RWPE1 (cell line): ENCODE data around the gene GABRQ.

Experiments
- CTCF ChIA-PET: fragments of 350-600 bp; sonication (Branson Sonifier 250); formaldehyde crosslinking; extraction: SDS; loops from one replicate; lab custom pipeline; 2021; lab: Yijun Ruan, JAX
- POLR2A ChIA-PET: fragments of 400-600 bp; formaldehyde crosslinking; extraction: SDS; loops from one replicate; lab custom pipeline; 2020; ENCODE audit warnings: antibody characterized with exemption; ENCODE audit not compliant: low non-redundant PET; lab: Yijun Ruan, JAX
- DNase-seq: peaks from one replicate; pipeline ENCODE4 v3.0.0; 2012; ENCODE audit warnings: low spot score
- H3K27ac ChIP-seq: fragments of 450-650 bp; 2 replicates; pipeline ENCODE4 v1.5.1; 2017
- TF ChIP-seq, protein P1 (sequence below): fragments of 450-650 bp; conservative IDR thresholded peaks from 2 replicates; pipeline ENCODE4 v1.5.1; 2017; ENCODE audit warnings: low read depth, mild to moderate bottlenecking

GABRQ gene

DNA sequence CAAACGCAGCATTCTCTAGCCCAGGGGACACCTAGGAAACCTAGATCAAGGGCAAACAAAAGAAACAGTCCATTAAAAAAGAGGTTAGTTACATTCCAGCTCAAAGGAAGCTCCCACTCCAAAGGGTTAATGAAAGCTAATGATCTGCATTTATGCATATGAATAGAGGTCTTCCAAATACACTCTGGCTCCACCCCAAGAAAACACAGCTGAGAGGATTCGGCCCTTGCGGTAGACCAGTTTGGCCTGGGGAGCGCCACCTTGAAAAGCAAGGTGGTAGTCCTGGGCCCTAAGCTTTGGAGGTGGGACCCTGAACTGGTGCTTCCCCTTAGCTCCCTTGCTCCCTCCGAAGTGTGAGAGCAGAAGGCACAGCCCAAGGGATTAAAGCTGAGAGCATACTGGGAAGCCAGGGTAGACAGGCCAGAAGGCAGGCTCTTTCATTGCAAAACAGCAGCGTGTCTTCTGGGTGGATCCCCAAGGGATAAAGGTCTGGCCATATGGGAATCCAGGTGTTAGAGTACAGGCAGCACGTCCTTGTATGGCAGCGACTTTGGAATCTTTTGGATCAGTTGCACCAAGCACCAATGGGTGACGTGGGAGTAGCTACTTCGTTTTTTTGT is 3.7 kb downstream of the GABRQ start:
- CTCF ChIA-PET, result interaction anchor here (0.6 to 1.7 kb wide), 2 partner anchors 9 to 181 kb away, joined by 3 to 5 read pairs; no protein-coding TSS in a partner anchor
- no peak overlapping the region for H3K27ac ChIP-seq
- POLR2A ChIA-PET, result no interaction called here
- DNase-seq, result no peak
- TF ChIP-seq, protein P1, sequence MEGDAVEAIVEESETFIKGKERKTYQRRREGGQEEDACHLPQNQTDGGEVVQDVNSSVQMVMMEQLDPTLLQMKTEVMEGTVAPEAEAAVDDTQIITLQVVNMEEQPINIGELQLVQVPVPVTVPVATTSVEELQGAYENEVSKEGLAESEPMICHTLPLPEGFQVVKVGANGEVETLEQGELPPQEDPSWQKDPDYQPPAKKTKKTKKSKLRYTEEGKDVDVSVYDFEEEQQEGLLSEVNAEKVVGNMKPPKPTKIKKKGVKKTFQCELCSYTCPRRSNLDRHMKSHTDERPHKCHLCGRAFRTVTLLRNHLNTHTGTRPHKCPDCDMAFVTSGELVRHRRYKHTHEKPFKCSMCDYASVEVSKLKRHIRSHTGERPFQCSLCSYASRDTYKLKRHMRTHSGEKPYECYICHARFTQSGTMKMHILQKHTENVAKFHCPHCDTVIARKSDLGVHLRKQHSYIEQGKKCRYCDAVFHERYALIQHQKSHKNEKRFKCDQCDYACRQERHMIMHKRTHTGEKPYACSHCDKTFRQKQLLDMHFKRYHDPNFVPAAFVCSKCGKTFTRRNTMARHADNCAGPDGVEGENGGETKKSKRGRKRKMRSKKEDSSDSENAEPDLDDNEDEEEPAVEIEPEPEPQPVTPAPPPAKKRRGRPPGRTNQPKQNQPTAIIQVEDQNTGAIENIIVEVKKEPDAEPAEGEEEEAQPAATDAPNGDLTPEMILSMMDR, result no peak

DNA sequence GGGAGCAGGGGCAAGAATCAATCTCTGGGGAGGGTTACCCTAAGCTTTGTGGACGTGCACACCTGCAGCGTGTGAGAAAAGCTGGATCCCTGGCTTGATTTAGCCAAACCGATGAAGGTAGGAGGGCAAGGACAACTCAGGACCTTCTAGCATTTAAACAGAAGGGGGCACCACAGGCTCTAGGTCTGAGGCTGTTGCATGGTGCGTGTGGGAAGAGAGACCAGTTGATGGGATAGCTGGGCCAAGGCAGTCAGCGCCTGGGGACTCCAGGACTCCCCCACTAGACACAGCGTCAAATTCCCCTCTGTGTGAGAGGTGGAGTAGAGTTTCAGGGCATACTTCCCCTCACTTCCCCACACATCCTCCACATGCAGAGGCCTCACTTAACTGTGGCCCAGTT is 4.3 kb downstream of the GABRQ start:
- TF ChIP-seq, protein P1, result no peak
- ChIA-PET POLR2A (no interaction called here), CTCF (interaction anchor here (0.6 to 1.7 kb wide), 2 partner anchors 9 to 164 kb away, joined by 3 to 5 read pairs; no protein-coding TSS in a partner anchor)
- no peak overlapping the region for H3K27ac ChIP-seq
- DNase-seq, result no peak

DNA sequence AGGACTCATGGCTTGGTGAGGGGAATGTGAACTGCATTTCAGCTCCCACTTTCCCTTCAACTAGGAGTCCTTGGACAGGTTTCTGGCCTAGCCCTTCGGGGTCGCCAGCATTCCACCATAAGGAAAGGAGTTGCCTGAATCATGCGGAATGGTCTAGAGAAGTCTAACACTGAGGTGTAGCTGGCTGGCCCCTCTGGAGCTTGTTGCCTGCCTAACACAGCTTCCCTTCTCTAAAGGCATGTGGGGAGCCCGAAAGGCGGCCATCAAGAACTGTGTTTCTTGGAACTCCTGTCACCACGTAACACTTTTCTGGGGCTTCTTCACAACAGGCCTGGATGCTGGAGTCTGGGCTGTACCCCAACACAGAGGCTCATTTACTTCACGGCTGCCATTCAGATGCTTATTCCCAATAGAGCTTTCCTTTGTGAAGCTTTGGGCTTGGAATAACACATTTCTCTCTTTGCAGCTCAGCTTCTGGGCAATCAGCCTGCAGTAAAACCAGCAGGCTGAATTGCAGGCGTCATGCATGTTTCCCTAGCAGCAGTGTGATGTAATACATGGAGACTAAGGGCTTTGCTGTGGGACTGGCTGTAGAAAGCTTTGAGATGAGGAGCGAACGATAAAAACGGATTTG is 5.4 kb downstream of the GABRQ start:
- CTCF ChIA-PET, result no interaction called here
- no peak overlapping the region for H3K27ac ChIP-seq
- DNase-seq, result no peak
- POLR2A ChIA-PET, result no interaction called here
- TF ChIP-seq, protein P1, result no peak

DNA sequence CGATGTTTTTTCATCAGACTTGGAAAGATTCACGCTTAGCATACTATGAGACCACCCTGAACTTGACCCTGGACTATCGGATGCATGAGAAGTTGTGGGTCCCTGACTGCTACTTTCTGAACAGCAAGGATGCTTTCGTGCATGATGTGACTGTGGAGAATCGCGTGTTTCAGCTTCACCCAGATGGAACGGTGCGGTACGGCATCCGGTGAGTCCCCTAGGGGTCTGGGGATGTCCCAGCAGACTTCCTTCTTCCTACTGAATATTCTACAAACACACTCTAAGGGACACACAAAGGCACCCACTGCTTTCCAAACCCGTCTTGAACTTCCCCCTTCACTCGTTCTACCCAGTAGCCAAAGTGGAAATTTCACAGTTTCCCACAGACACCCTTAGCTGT is 9.3 kb downstream of the GABRQ start:
- ChIA-PET POLR2A (no interaction called here), CTCF (no interaction called here)
- TF ChIP-seq, protein P1, result no peak
- no peak for DNase-seq
- H3K27ac ChIP-seq, result no peak overlapping the region

DNA sequence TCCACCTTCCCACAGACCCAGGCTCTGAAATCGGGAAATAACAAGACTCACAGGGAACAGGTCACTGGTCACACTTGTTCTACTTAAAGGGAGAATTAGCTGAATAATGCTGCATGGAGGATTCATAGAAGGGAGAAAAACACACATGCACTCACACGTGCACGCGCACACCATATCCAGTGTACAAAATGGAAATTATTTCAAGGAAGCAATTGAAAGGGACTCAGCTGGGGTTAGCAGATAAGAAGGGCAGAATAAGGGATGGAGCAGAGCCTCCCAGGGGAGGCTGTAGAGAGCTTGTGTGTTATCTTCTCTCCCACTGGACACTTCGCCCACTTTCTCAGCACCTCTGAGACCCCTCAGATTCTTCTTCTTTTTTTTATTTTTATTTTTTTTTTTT is 10.3 kb downstream of the GABRQ start:
- TF ChIP-seq, protein P1, result no peak
- ChIA-PET CTCF (no interaction called here), POLR2A (no interaction called here)
- H3K27ac ChIP-seq, result no peak overlapping the region
- DNase-seq, result no peak

DNA sequence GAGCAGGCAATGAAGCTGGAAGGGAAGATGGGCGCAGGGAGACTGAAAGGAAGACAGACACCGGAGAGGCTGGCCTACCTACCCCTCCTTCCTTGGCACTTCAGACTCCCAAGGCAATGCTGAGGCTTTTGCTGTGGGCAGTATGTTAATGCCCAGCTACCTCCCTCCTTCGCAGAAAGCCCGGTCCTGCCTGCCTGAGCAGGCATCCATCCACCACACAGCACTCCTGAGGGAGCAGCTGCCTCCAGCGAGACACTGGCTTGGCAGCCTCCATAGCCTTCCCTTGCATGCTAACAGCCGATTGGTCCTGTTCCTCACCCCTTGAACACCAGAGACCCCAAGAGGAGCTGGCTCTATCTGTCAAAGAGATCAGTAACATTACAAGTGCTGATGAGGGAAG is 14.4 kb downstream of the GABRQ start:
- ChIA-PET CTCF (no interaction called here), POLR2A (no interaction called here)
- no peak for DNase-seq
- TF ChIP-seq, protein P1, result no peak
- H3K27ac ChIP-seq, result no peak overlapping the region
